CD4-positive, alpha-beta T cell (primary cell): Measurements from ENCODE around the gene CDKN1A. TPM values are rescaled to one million over a fixed set of nuclear protein-coding genes. Genes with fewer than 3 reads are reported as not detected.

ENCODE experiments used
- ATAC-seq: fragments of 200-7000 bp; cut with Tn5 transposase; one replicate; pipeline ENCODE4 v1.10.0; 2022; ENCODE audit warnings: mild to moderate bottlenecking; ENCODE audit not compliant: poor library complexity
- CTCF ChIA-PET: fragments of 350-600 bp; sonication (Branson Sonifier 250); formaldehyde crosslinking; loops from one replicate; lab custom pipeline; 2021; ENCODE audit warnings: antibody characterized with exemption, inconsistent platforms; lab: Charles Lee
- POLR2A ChIA-PET: fragments of 350-600 bp; sonication (Branson Sonifier 250); formaldehyde crosslinking; loops from one replicate; lab custom pipeline; 2021; ENCODE audit warnings: antibody characterized with exemption, inconsistent platforms; lab: Charles Lee
- DNase-seq, 14 experiments: peaks; one replicate each; pipeline ENCODE4 v3.0.0-alpha.2; 2013 to 2020; ENCODE audit warnings: mixed read lengths in 2 of 14
- H3K27ac ChIP-seq, 2 donors: one replicate each; pipeline versions ENCODE4 v1.5.1 to v1.7.0; 2013; ENCODE audit warnings: low read length in 2 of 2, low read depth in 1 of 2, mild to moderate bottlenecking in 1 of 2
- H3K27me3 ChIP-seq, 2 experiments: 1 replicate in 1 of 2; 2 replicates in 1 of 2; pipeline versions ENCODE4 v1.6.1 to v1.7.0; 2013; ENCODE audit warnings: low read length in 2 of 2, control low read depth in 1 of 2, mild to moderate bottlenecking in 1 of 2, moderate library complexity in 1 of 2; ENCODE audit not compliant: insufficient read depth in 2 of 2, control insufficient read depth in 1 of 2
- H3K36me3 ChIP-seq: one replicate; pipeline ENCODE4 v1.6.1; 2013; ENCODE audit warnings: low read length, control low read depth; ENCODE audit not compliant: insufficient read depth
- H3K4me1 ChIP-seq: one replicate; pipeline ENCODE4 v1.6.1; 2013; ENCODE audit warnings: low read length, control low read depth; ENCODE audit not compliant: insufficient read depth
- H3K4me3 ChIP-seq: one replicate; pipeline ENCODE4 v1.5.1; 2013; ENCODE audit warnings: mild to moderate bottlenecking, low read length, moderate library complexity
- H3K9me3 ChIP-seq, 2 experiments: 1 replicate in 1 of 2; 2 replicates in 1 of 2; pipeline versions ENCODE4 v1.6.1 to v1.7.0; 2013; ENCODE audit warnings: low read length in 2 of 2, mild to moderate bottlenecking in 2 of 2, control low read depth in 1 of 2, moderate library complexity in 1 of 2; ENCODE audit not compliant: control insufficient read depth in 1 of 2, insufficient read depth in 1 of 2
- H3K27ac Mint-ChIP-seq: one replicate; pipeline ENCODE4 v1.8.0; 2020; ENCODE audit warnings: mixed read lengths
- H3K27me3 Mint-ChIP-seq: one replicate; pipeline ENCODE4 v1.8.0; 2021; ENCODE audit warnings: mixed read lengths
- H3K36me3 Mint-ChIP-seq: one replicate; pipeline ENCODE4 v1.8.0; 2021; ENCODE audit warnings: low read depth, mixed read lengths
- H3K4me1 Mint-ChIP-seq: one replicate; pipeline ENCODE4 v1.8.0; 2021; ENCODE audit warnings: low read depth, mixed read lengths
- H3K4me3 Mint-ChIP-seq: one replicate; pipeline ENCODE4 v1.8.0; 2020; ENCODE audit warnings: mild to moderate bottlenecking, mixed read lengths
- H3K9me3 Mint-ChIP-seq: one replicate; pipeline ENCODE4 v1.8.0; 2020; ENCODE audit warnings: mixed read lengths
- intact Hi-C, 2 experiments: fragments of 100-400 bp; cut with DNase I in 1 of 2; cut with micrococcal nuclease in 1 of 2; formaldehyde crosslinking; loops; one replicate each; pipeline versions ENCODE4 v1.15.1 to v1.9.0; 2023 to 2025; cut with DNase I, micrococcal nuclease
- total RNA-seq, 174 experiments: library from RNA in 2 of 174; stranded (reverse) in 2 of 174; gene quantifications; one replicate each; pipeline ENCODE4 v1.2.3 and lab custom pipeline; 2021 to 2026
- TF ChIP-seq, protein P1 (sequence below): fragments of 200-600 bp; IDR thresholded peaks from one replicate; pipeline ENCODE4 v1.8.0; 2022; ENCODE audit warnings: antibody characterized with exemption, mild to moderate bottlenecking

CDKN1A gene
- total RNA-seq, 2 experiments from 2014 or later, result 98.3 to 98.6 TPM

DNA sequence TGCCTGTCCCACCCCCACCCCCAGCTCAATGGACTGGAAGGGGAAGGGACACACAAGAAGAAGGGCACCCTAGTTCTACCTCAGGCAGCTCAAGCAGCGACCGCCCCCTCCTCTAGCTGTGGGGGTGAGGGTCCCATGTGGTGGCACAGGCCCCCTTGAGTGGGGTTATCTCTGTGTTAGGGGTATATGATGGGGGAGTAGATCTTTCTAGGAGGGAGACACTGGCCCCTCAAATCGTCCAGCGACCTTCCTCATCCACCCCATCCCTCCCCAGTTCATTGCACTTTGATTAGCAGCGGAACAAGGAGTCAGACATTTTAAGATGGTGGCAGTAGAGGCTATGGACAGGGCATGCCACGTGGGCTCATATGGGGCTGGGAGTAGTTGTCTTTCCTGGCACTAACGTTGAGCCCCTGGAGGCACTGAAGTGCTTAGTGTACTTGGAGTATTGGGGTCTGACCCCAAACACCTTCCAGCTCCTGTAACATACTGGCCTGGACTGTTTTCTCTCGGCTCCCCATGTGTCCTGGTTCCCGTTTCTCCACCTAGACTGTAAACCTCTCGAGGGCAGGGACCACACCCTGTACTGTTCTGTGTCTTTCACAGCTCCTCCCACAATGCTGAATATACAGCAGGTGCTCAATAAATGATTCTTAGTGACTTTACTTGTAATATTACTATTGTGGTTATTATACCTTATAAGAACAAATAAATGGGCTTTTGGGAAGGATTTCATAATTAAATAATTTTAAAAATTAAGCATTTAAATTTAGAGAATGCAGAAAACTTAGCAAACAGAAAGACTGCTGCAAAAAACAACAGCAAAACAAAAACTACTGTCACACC, 8.4 kb downstream of the CDKN1A start:
- peaks cover 12% of the 10 kb centered on the region for H3K4me1 Mint-ChIP-seq
- intact Hi-C loops, result loop anchor here in 1 of 2 experiments (10.0 kb wide), 1 partner anchor 142 kb away; the partner anchor contains the start of gene STK38
- Histone ChIP-seq H3K9me3 (peaks cover 0 to 4% of the 10 kb centered on the region in 2 experiments), H3K27me3 (no peaks in the 10 kb centered on the region), H3K4me3 (no peak overlapping the region), H3K36me3 (peaks cover 12% of the 10 kb centered on the region), H3K4me1 (peaks cover 35% of the 10 kb centered on the region), H3K27ac (no peak overlapping the region)
- ChIA-PET CTCF (interaction anchor here (1.0 to 1.2 kb wide), 2 partner anchors 72 kb away, joined by 3 to 4 read pairs; no protein-coding TSS in a partner anchor), POLR2A (interaction anchor here (1.3 kb wide), 1 partner anchor 72 kb away, joined by 4 read pairs; no protein-coding TSS in a partner anchor)
- peaks cover 11% of the 10 kb centered on the region for H3K27me3 Mint-ChIP-seq
- H3K4me3 Mint-ChIP-seq, result no peak overlapping the region
- TF ChIP-seq, protein P1, sequence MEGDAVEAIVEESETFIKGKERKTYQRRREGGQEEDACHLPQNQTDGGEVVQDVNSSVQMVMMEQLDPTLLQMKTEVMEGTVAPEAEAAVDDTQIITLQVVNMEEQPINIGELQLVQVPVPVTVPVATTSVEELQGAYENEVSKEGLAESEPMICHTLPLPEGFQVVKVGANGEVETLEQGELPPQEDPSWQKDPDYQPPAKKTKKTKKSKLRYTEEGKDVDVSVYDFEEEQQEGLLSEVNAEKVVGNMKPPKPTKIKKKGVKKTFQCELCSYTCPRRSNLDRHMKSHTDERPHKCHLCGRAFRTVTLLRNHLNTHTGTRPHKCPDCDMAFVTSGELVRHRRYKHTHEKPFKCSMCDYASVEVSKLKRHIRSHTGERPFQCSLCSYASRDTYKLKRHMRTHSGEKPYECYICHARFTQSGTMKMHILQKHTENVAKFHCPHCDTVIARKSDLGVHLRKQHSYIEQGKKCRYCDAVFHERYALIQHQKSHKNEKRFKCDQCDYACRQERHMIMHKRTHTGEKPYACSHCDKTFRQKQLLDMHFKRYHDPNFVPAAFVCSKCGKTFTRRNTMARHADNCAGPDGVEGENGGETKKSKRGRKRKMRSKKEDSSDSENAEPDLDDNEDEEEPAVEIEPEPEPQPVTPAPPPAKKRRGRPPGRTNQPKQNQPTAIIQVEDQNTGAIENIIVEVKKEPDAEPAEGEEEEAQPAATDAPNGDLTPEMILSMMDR, result no peak
- ATAC-seq (no peak), DNase-seq (peak in 1 of 14 experiments; percentile 28)
- H3K9me3 Mint-ChIP-seq, result no peaks in the 10 kb centered on the region
- no peaks in the 10 kb centered on the region for H3K36me3 Mint-ChIP-seq
- no peak overlapping the region for H3K27ac Mint-ChIP-seq

DNA sequence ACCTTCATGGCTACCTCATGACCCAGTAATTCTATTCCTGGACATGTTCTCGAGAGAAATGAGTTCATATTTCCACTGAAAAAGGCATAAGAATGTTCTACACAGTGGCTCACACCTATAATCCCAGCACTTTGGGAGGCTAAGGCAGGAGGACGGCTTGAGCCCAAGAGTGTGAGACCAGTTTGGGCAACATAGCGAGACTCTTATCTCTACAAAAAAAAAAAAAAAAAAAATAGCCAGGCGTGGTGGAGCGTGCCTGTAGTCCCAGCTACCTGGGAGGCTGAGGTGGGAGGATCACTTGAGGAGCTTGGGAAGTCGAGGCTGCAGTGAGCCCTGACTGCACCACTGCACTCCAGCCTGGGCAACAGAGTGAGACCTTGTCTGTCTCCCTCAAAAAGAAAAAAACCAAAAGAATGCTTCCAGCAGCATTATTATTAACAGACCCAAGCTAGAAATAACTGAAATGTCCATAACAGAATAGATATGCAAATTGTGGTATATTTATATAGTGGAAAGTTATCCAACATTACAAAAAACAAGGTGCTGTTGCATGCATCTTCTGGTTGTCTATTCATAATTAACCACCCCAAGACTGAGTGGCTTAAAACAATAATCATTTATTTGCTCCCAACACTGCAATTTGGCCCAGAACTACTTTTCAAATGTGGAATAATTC, 9.7 kb downstream of the CDKN1A start:
- Mint-ChIP-seq H3K27ac (no peak overlapping the region), H3K36me3 (no peaks in the 10 kb centered on the region), H3K27me3 (peaks cover 6% of the 10 kb centered on the region), H3K4me1 (peaks cover 11% of the 10 kb centered on the region), H3K9me3 (no peaks in the 10 kb centered on the region), H3K4me3 (no peak overlapping the region)
- Histone ChIP-seq H3K36me3 (peaks cover 12% of the 10 kb centered on the region), H3K4me1 (peaks cover 35% of the 10 kb centered on the region), H3K27ac (no peak overlapping the region), H3K4me3 (no peak overlapping the region), H3K9me3 (peaks cover 0 to 4% of the 10 kb centered on the region in 2 experiments), H3K27me3 (no peaks in the 10 kb centered on the region)
- intact Hi-C loops, result loop anchor here in 1 of 2 experiments (10.0 kb wide), 1 partner anchor 143 kb away; the partner anchor contains the start of gene STK38
- ATAC-seq (no peak), DNase-seq (peak in 1 of 14 experiments; percentile 11)
- ChIA-PET CTCF (interaction anchor here (1.0 to 1.2 kb wide), 2 partner anchors 71 to 73 kb away, joined by 3 to 4 read pairs; no protein-coding TSS in a partner anchor), POLR2A (no interaction called here)
- TF ChIP-seq, protein P1, result no peak

DNA sequence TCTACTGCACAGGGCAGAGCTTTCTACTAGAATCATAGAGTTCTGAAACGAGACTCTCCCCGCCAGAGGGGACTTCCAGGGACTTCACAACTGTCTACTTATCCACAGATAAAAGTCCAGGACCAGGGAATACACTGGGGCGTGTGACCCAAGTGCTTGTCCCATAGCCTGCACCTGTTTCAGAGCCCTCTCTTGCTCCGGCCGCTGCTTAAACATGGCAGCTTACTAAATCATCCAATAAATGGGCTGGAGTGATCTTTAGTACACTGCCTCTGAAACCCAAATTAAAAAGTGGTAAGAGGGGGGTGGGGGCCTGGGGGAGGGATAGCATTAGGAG, 10.2 kb downstream of the CDKN1A start:
- H3K4me3 Mint-ChIP-seq, result no peak overlapping the region
- POLR2A ChIA-PET, result no interaction called here
- intact Hi-C loops, result loop anchor here in 1 of 2 experiments (10.0 kb wide), 1 partner anchor 144 kb away; the partner anchor contains the start of gene STK38

More for the DNA sequence above, 10.2 kb downstream of the CDKN1A start:
- ATAC-seq, result no peak
- H3K4me1 Mint-ChIP-seq, result peaks cover 9% of the 10 kb centered on the region
- Histone ChIP-seq H3K4me3 (no peak overlapping the region), H3K27me3 (no peaks in the 10 kb centered on the region), H3K4me1 (peaks cover 31% of the 10 kb centered on the region), H3K27ac (no peak overlapping the region), H3K36me3 (peaks cover 12% of the 10 kb centered on the region), H3K9me3 (peaks cover 0 to 4% of the 10 kb centered on the region in 2 experiments)
- TF ChIP-seq, protein P1, result no peak
- no peaks in the 10 kb centered on the region for H3K9me3 Mint-ChIP-seq
- no peaks in the 10 kb centered on the region for H3K36me3 Mint-ChIP-seq
- peak in 1 of 14 experiments; percentile 24 for DNase-seq
- CTCF ChIA-PET, result no interaction called here
- peaks cover 6% of the 10 kb centered on the region for H3K27me3 Mint-ChIP-seq
- no peak overlapping the region for H3K27ac Mint-ChIP-seq
